Esophagus squamous epithelium (tissue), 4 donors: Measurements from ENCODE around the gene CWC27.

ENCODE experiments used
- POLR2A ChIP-seq, 4 donors: fragments of 450-650 bp; IDR thresholded peaks; one replicate each; pipeline ENCODE4 v1.6.1; 2017; ENCODE audit warnings: antibody characterized with exemption in 4 of 4, mild to moderate bottlenecking in 4 of 4, moderate library complexity in 3 of 4
- TF ChIP-seq, protein P1 (sequence below), 6 experiments: fragments of 450-650 bp in 4 of 6; fragments of 200-600 bp in 2 of 6; sonication (generic) in 2 of 6; IDR thresholded peaks; one replicate each; pipeline ENCODE4 v1.5.1; 2016 to 2019; ENCODE audit warnings: antibody characterized with exemption in 6 of 6, mild to moderate bottlenecking in 4 of 6, moderate library complexity in 4 of 6

DNA sequence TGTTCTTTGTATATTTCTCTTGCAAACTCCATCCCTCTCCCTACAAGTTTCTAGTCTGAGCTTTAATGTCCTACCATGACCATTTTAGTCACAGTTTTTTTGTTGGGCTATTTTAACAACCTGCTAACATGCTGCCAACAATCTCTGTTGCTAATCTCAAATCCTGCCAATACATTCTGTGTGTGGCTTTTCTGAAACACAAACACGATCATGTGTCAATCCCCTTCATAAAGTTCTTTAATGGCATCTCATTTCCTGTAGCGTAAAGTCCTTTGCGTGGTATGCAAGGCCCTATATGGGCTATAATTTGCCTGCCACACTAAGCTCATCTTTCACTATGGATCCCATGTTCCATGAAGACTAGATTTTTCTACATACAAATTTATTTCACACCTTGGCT lies 180.6 kb downstream of the CWC27 start:
- TF ChIP-seq POLR2A (IDR thresholded peaks at IDR 0.05), result no peak
- TF ChIP-seq, protein P1, sequence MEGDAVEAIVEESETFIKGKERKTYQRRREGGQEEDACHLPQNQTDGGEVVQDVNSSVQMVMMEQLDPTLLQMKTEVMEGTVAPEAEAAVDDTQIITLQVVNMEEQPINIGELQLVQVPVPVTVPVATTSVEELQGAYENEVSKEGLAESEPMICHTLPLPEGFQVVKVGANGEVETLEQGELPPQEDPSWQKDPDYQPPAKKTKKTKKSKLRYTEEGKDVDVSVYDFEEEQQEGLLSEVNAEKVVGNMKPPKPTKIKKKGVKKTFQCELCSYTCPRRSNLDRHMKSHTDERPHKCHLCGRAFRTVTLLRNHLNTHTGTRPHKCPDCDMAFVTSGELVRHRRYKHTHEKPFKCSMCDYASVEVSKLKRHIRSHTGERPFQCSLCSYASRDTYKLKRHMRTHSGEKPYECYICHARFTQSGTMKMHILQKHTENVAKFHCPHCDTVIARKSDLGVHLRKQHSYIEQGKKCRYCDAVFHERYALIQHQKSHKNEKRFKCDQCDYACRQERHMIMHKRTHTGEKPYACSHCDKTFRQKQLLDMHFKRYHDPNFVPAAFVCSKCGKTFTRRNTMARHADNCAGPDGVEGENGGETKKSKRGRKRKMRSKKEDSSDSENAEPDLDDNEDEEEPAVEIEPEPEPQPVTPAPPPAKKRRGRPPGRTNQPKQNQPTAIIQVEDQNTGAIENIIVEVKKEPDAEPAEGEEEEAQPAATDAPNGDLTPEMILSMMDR (IDR thresholded peaks at IDR 0.05), result no peak
